Lung (tissue), 12 donors: ENCODE results near the gene RAB9B. TPM values are rescaled to one million over a fixed set of nuclear protein-coding genes. Genes with fewer than 3 reads are reported as not detected.

ENCODE experiments used
- ATAC-seq: fragments of 200-7000 bp; cut with Tn5 transposase; one replicate; pipeline ENCODE4 v1.9.1; 2020; ENCODE audit warnings: moderate number of reproducible peaks; ENCODE audit not compliant: insufficient read depth, low FRiP score
- DNase-seq, 3 donors: peaks; one replicate each; pipeline ENCODE4 v3.0.0-alpha.2; 2013 to 2017
- H3K27ac ChIP-seq, 2 donors: one replicate each; pipeline ENCODE4 v1.5.1; 2013; ENCODE audit warnings: mild to moderate bottlenecking in 2 of 2, moderate library complexity in 2 of 2, control low read depth in 1 of 2, inconsistent platforms in 1 of 2, low read depth in 1 of 2, low read length in 1 of 2
- H3K27me3 ChIP-seq, 3 donors: one replicate each; pipeline ENCODE4 v1.5.1; 2013; ENCODE audit warnings: low read length in 2 of 3; ENCODE audit not compliant: control insufficient read depth in 3 of 3, insufficient read depth in 3 of 3
- H3K36me3 ChIP-seq, 4 donors: one replicate each; pipeline ENCODE4 v1.5.1; 2013; ENCODE audit warnings: low read length in 4 of 4, mild to moderate bottlenecking in 1 of 4, moderate library complexity in 1 of 4; ENCODE audit not compliant: control insufficient read depth in 4 of 4, insufficient read depth in 4 of 4
- H3K4me1 ChIP-seq, 5 donors: one replicate each; pipeline ENCODE4 v1.5.1; 2013; ENCODE audit warnings: low read length in 5 of 5, mild to moderate bottlenecking in 2 of 5, moderate library complexity in 1 of 5; ENCODE audit not compliant: control insufficient read depth in 5 of 5, insufficient read depth in 5 of 5
- H3K4me3 ChIP-seq: one replicate; pipeline ENCODE4 v1.5.1; 2013; ENCODE audit warnings: mild to moderate bottlenecking, control low read depth, moderate library complexity
- H3K9ac ChIP-seq, 2 donors: one replicate each; pipeline ENCODE4 v1.5.1; 2013; ENCODE audit warnings: low read length in 2 of 2, control low read depth in 1 of 2; ENCODE audit not compliant: insufficient read depth in 1 of 2
- H3K9me3 ChIP-seq, 4 donors: one replicate each; pipeline ENCODE4 v1.5.1; 2013; ENCODE audit warnings: low read length in 3 of 4, mild to moderate bottlenecking in 1 of 4, moderate library complexity in 1 of 4; ENCODE audit not compliant: control insufficient read depth in 4 of 4, insufficient read depth in 3 of 4
- CTCF ChIP-seq: IDR thresholded peaks from 2 replicates; pipeline ENCODE4 v1.5.1; 2012; ENCODE audit warnings: mild to moderate bottlenecking; ENCODE audit errors: control extremely low read depth, extremely low read depth
- WGBS, 2 donors: extraction: QIAGEN DNeasy Blood & Tissue Kit; methylation state at CpG; one replicate each; pipeline ENCODE4 v1.1.7; 2013; 5-methylcytosine and 5-hydroxymethylcytosine counted together
- polyA plus RNA-seq, 2 donors: library from polyadenylated mRNA; stranded (reverse); fragments of 200-250 nt; gene quantifications; one replicate each; pipeline ENCODE4 v1.2.1, GENCODE V29; 2013
- total RNA-seq, 2 donors: library from RNA; depleted of rRNA in 1 of 2; stranded (reverse); fragments of >200 nt in 1 of 2; gene quantifications; one replicate each; pipeline ENCODE4 v1.2.1, GENCODE V29; 2014 to 2021
- donor health status: control.
- donor health status: control.
- donor health status: Bipolar disorder and iron deficiency.
- donor health status: healthy.
- donor health status: DM: yes; HTN: yes; CAD: no.

The RAB9B gene
- total and polyA plus RNA-seq, 4 donors: 0.16 to 3.3 (median 0.46) TPM

GRCh38 chrX:103845165-103845653, 13.2 kb upstream of the RAB9B start:
- Histone ChIP-seq H3K27me3 (peaks cover 3 to 16% (median 16%) of the 10 kb centered on the region in 3 donors), H3K4me1 (no peaks in the 10 kb centered on the region), H3K27ac (no peak overlapping the region), H3K9ac (peak overlapping the region in 1 of 2 donors; percentile 34), H3K36me3 (no peaks in the 10 kb centered on the region), H3K4me3 (no peak overlapping the region), H3K9me3 (no peaks in the 10 kb centered on the region)
- ATAC-seq: peak; percentile 55
- 1% methylated on average over 4 of the region's 4 CpGs for WGBS, 2 donors
- TF ChIP-seq CTCF: peak; percentile 51
- DNase-seq: peak; percentile 63 to 76 (median 70)

- H3K9ac ChIP-seq: no peak overlapping the region
- H3K27me3 ChIP-seq: peaks cover 0 to 17% (median 13%) of the 10 kb centered on the region in 3 donors
- no peak overlapping the region for H3K4me3 ChIP-seq
- ATAC-seq (no peak), DNase-seq (no peak)
- H3K27ac ChIP-seq: no peak overlapping the region
- peaks cover 0 to 1% (median 0%) of the 10 kb centered on the region in 4 donors for H3K9me3 ChIP-seq
- 56 to 67% methylated on average over 1 of the region's 1 CpG for WGBS, 2 donors
- no peaks in the 10 kb centered on the region for H3K4me1 ChIP-seq
- H3K36me3 ChIP-seq: no peaks in the 10 kb centered on the region
- TF ChIP-seq CTCF: no peak
Observed at GRCh38 chrX:103839404-103839803, 7.3 kb upstream of the RAB9B start.

- Histone ChIP-seq H3K9ac (peak overlapping the region in 1 of 2 donors; percentile 3), H3K27ac (peak overlapping the region in 1 of 2 donors; percentile 66), H3K9me3 (peaks cover 0 to 7% (median 0%) of the 10 kb centered on the region in 4 donors), H3K4me3 (no peak overlapping the region), H3K27me3 (peaks cover 4 to 32% (median 32%) of the 10 kb centered on the region in 3 donors), H3K4me1 (peaks cover 0 to 4% (median 0%) of the 10 kb centered on the region in 5 donors), H3K36me3 (no peaks in the 10 kb centered on the region)
- DNase-seq (peak in 1 of 3 donors; percentile 58), ATAC-seq (no peak)
- 31 to 34% methylated on average over 7 to 11 of the region's 11 CpGs for WGBS, 2 donors
- no peak for TF ChIP-seq CTCF
Observed at GRCh38 chrX:103831342-103831802, 685 bp downstream of the RAB9B start.
